Measurements from ENCODE around the gene HSH2D.

The HSH2D gene

DNA sequence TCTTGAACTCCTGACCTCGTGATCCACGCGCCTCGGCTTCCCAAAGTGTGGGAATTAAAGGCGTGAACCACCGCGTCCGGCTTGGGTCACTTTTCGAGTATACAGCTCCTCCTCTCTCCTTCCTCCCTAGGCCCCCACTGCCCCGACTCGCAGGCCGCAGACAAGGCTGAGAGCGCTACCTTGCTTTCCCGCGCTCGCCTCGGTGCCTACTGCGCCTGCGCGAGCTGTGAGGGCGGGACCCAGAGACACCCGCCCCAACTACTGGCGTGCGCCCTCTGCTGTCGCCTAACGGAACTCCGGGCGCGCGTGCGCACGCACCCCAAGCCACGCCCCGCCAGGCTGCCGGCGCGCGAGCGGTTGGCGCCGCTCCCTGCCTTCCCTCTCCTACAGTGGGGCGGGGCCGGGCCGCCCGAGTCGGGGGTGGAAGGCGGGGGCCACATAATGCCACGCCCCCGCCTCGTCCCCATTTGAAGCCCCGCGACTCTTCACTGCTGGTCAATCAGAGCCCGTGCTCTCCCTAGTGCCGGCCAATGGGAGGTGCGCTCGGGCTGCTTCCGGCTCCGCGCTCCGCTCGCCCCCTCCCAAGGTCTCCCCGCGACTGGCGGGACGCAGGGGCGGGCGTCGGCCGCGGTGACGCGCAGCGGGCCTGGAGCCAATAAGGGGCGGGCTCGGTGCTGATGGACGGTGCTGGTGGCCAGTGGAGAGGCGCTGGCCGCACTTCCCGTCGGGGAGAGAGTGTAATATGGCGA lies 32.2 kb upstream of the HSH2D start, which contains the start of gene RAB8A:
Gene RAB8A (plus strand): TSS at position 730 of the 749 bp plus-strand sequence. CDS start 13 bp downstream, at position 743.
- peak within 1 kb of the TSS; percentile 71 for H3K27ac ChIP-seq (ENCODE audit: low read length)
- peak within 1 kb of the TSS; percentile 87 for H2AFZ ChIP-seq (ENCODE audit: low read length)
- peak; percentile 83 for TF ChIP-seq CTCF (IDR thresholded peaks at IDR 0.05; ENCODE audit: low read length)
- no peak for TF ChIP-seq EZH2 (optimal IDR thresholded peaks at IDR 0.05; ENCODE audit: low read depth, low read length)
- no peaks in the 10 kb centered on the region for H3K9me2 ChIP-seq (replicated peaks; ENCODE audit: insufficient read depth, low read length)
- no peaks in the 10 kb centered on the region; the same call in 1 of the 2 replicates for H3K36me3 ChIP-seq (replicated peaks; ENCODE audit: insufficient read depth, low read length)
- H4K20me1 ChIP-seq (ENCODE audit: insufficient read depth, low read length), result no peaks in the 10 kb centered on the region
- peak; percentile 99 for DNase-seq
- H3F3A ChIP-seq (ENCODE audit: insufficient read depth, low read length), result peaks cover 34% of the 10 kb centered on the region
- peaks cover 40% of the 10 kb centered on the region for H3K4me1 ChIP-seq (ENCODE audit: low read length)
- peaks cover 47% of the 10 kb centered on the region for H3K79me2 ChIP-seq (ENCODE audit: low read length)
- H3K27me3 ChIP-seq (replicated peaks; ENCODE audit: insufficient read depth, low read length), result no peaks in the 10 kb centered on the region
- H3K9me3 ChIP-seq (replicated peaks; ENCODE audit: insufficient read depth, low read length), result no peaks in the 10 kb centered on the region
- peak within 1 kb of the TSS; percentile 97 for H3K9ac ChIP-seq (ENCODE audit: low read length)
- H3K4me2 ChIP-seq (ENCODE audit: low read depth, low read length), result peak within 1 kb of the TSS; percentile 88
- peak within 1 kb of the TSS; percentile 96 for H3K4me3 ChIP-seq (ENCODE audit: low read length)

GRCh38 chr19:16111909-16112752 lies 31.4 kb upstream of the HSH2D start:
- Histone ChIP-seq H3K79me2 (ENCODE audit: low read length) (peaks cover 55% of the 10 kb centered on the region), H2AFZ (ENCODE audit: low read length) (peak overlapping the region; percentile 18; the same call in 1 of the 2 replicates), H3K4me2 (ENCODE audit: low read depth, low read length) (peak overlapping the region; percentile 88), H3K9me3 (replicated peaks; ENCODE audit: insufficient read depth, low read length) (no peaks in the 10 kb centered on the region), H4K20me1 (ENCODE audit: insufficient read depth, low read length) (no peaks in the 10 kb centered on the region), H3K9ac (ENCODE audit: low read length) (peak overlapping the region; percentile 97), H3K4me3 (ENCODE audit: low read length) (peak overlapping the region; percentile 96), H3K36me3 (replicated peaks; ENCODE audit: insufficient read depth, low read length) (no peaks in the 10 kb centered on the region; the same call in 1 of the 2 replicates), H3K27ac (ENCODE audit: low read length) (peak overlapping the region; percentile 71), H3F3A (ENCODE audit: insufficient read depth, low read length) (peaks cover 40% of the 10 kb centered on the region), H3K9me2 (replicated peaks; ENCODE audit: insufficient read depth, low read length) (no peaks in the 10 kb centered on the region), H3K27me3 (replicated peaks; ENCODE audit: insufficient read depth, low read length) (no peaks in the 10 kb centered on the region), H3K4me1 (ENCODE audit: low read length) (peaks cover 47% of the 10 kb centered on the region)
- DNase-seq, result peak; percentile 31
- TF ChIP-seq CTCF (IDR thresholded peaks at IDR 0.05; ENCODE audit: low read length) (no peak), EZH2phosphoT487 (IDR thresholded peaks at IDR 0.05; ENCODE audit: low read length) (no peak), EZH2 (optimal IDR thresholded peaks at IDR 0.05; ENCODE audit: low read depth, low read length) (no peak)

DNA sequence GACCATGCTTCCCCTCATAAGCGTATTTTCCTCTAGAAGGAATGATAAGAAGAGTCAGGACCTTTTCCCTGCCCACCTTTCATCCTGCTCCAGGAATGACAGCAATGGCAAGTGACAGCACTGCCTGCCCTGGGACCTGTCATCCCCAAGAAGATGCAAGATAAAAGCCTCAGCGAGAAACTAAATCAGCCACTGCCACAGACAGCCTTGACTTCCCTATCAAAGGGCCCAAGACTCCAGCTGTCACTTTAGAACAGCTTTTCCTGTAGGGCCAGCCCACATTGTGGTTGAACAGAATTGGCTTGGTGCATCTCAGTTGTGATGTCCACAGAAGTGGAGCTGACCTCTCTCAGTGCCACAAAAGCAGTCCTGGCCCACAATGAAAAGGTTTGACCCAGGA lies 30.7 kb upstream of the HSH2D start:
- H4K20me1 ChIP-seq (ENCODE audit: insufficient read depth, low read length), result no peaks in the 10 kb centered on the region
- H3K27ac ChIP-seq (ENCODE audit: low read length), result peak overlapping the region; percentile 71; the same call in 1 of the 2 replicates
- no peaks in the 10 kb centered on the region for H3K9me3 ChIP-seq (replicated peaks; ENCODE audit: insufficient read depth, low read length)
- TF ChIP-seq CTCF (IDR thresholded peaks at IDR 0.05; ENCODE audit: low read length) (no peak), EZH2 (optimal IDR thresholded peaks at IDR 0.05; ENCODE audit: low read depth, low read length) (no peak), EZH2phosphoT487 (IDR thresholded peaks at IDR 0.05; ENCODE audit: low read length) (no peak)
- no peaks in the 10 kb centered on the region; the same call in 1 of the 2 replicates for H3K36me3 ChIP-seq (replicated peaks; ENCODE audit: insufficient read depth, low read length)
- H3K9ac ChIP-seq (ENCODE audit: low read length), result peak overlapping the region; percentile 97
- peak overlapping the region; percentile 96 for H3K4me3 ChIP-seq (ENCODE audit: low read length)
- H3K4me1 ChIP-seq (ENCODE audit: low read length), result peaks cover 53% of the 10 kb centered on the region
- H3K4me2 ChIP-seq (ENCODE audit: low read depth, low read length), result peak overlapping the region; percentile 88
- H2AFZ ChIP-seq (ENCODE audit: low read length), result no peak overlapping the region
- H3K27me3 ChIP-seq (replicated peaks; ENCODE audit: insufficient read depth, low read length), result no peaks in the 10 kb centered on the region
- peak; percentile 34 for DNase-seq
- H3K79me2 ChIP-seq (ENCODE audit: low read length), result peaks cover 62% of the 10 kb centered on the region
- no peaks in the 10 kb centered on the region for H3K9me2 ChIP-seq (replicated peaks; ENCODE audit: insufficient read depth, low read length)
- peaks cover 47% of the 10 kb centered on the region for H3F3A ChIP-seq (ENCODE audit: insufficient read depth, low read length)

Data from MM.1S (cell line).